Activated CD4-positive, alpha-beta T cell treated with anti-CD3 and anti-CD28 coated beads, Interleukin-2, amount 10 ng/mL, durations not matched to agents 24 days and 14 days (primary cell): ENCODE data around the gene DCPS. TPM values are rescaled to one million over a fixed set of nuclear protein-coding genes. Genes with fewer than 3 reads are reported as not detected.
"Not testable (repeated sequence)": the region's sequence is repeated elsewhere in the genome, so short reads cannot be mapped to it uniquely, and the experiment has no call there.

Experiments
- DNase-seq: peaks from one replicate; pipeline ENCODE4 v3.0.0; 2022
- H3K27ac Mint-ChIP-seq: one replicate; pipeline ENCODE4 v1.8.0; 2022; ENCODE audit warnings: mild to moderate bottlenecking, mixed read lengths
- H3K27me3 Mint-ChIP-seq: one replicate; pipeline ENCODE4 v1.8.0; 2022; ENCODE audit warnings: mixed read lengths
- H3K36me3 Mint-ChIP-seq: one replicate; pipeline ENCODE4 v1.8.0; 2022; ENCODE audit warnings: low read depth, mild to moderate bottlenecking, mixed read lengths
- H3K4me1 Mint-ChIP-seq: one replicate; pipeline ENCODE4 v1.8.0; 2021; ENCODE audit warnings: mixed read lengths
- H3K4me3 Mint-ChIP-seq: one replicate; pipeline ENCODE4 v1.8.0; 2022; ENCODE audit warnings: mild to moderate bottlenecking, moderate library complexity, mixed read lengths
- H3K9me3 Mint-ChIP-seq: one replicate; pipeline ENCODE4 v1.8.0; 2021; ENCODE audit warnings: mixed read lengths
- intact Hi-C: fragments of 100-400 bp; cut with micrococcal nuclease; formaldehyde crosslinking; loops from one replicate; pipeline ENCODE4 v1.15.1; 2023
- total RNA-seq: library from RNA; stranded (reverse); gene quantifications from 2 replicates; pipeline ENCODE4 v1.2.3, GENCODE V29; 2022

The DCPS gene
- total RNA-seq, 1 donor from 2014 or later = 36.0 TPM

DNA sequence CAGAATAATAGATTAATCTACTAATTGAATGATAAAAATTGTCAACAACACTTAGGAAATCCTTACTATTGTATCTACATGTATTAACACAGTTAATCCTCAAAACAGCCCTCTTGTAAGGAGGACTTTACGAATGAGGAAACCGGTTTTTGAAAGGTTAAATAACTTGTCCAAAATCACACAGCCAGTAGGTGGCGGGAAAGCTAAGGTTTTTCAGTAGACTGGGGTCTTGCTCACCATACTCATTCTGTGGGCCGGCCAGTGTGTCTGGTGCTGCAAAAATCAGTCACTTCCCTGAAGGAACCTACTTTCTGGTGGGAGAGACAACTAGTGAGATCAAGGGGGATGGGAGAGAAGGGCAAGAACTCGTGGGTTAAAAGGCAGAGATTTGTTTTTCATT, 3.8 kb downstream of the DCPS start:
- peak; percentile 66 for DNase-seq
- Mint-ChIP-seq H3K9me3 (no peaks in the 10 kb centered on the region), H3K4me3 (no peak overlapping the region), H3K36me3 (peaks cover 29% of the 10 kb centered on the region), H3K4me1 (peaks cover 19% of the 10 kb centered on the region), H3K27ac (no peak overlapping the region), H3K27me3 (no peaks in the 10 kb centered on the region)
- intact Hi-C loops = no loop called here

- DNase-seq = no peak
- Mint-ChIP-seq H3K4me1 (peaks cover 19% of the 10 kb centered on the region), H3K27ac (no peak overlapping the region), H3K4me3 (no peak overlapping the region), H3K36me3 (peaks cover 28% of the 10 kb centered on the region), H3K9me3 (no peaks in the 10 kb centered on the region), H3K27me3 (no peaks in the 10 kb centered on the region)
- intact Hi-C loops = no loop called here
These were observed 4.4 kb downstream of the DCPS start for GRCh38 chr11:126308271-126308671.

- peaks cover 30% of the 10 kb centered on the region for H3K36me3 Mint-ChIP-seq
- H3K9me3 Mint-ChIP-seq, H3K4me3 Mint-ChIP-seq, intact Hi-C loops, DNase-seq, H3K27ac Mint-ChIP-seq, H3K27me3 Mint-ChIP-seq: not testable (repeated sequence)
- peaks cover 19% of the 10 kb centered on the region for H3K4me1 Mint-ChIP-seq
These were observed 4.9 kb downstream of the DCPS start for GRCh38 chr11:126308771-126309170.

DNA sequence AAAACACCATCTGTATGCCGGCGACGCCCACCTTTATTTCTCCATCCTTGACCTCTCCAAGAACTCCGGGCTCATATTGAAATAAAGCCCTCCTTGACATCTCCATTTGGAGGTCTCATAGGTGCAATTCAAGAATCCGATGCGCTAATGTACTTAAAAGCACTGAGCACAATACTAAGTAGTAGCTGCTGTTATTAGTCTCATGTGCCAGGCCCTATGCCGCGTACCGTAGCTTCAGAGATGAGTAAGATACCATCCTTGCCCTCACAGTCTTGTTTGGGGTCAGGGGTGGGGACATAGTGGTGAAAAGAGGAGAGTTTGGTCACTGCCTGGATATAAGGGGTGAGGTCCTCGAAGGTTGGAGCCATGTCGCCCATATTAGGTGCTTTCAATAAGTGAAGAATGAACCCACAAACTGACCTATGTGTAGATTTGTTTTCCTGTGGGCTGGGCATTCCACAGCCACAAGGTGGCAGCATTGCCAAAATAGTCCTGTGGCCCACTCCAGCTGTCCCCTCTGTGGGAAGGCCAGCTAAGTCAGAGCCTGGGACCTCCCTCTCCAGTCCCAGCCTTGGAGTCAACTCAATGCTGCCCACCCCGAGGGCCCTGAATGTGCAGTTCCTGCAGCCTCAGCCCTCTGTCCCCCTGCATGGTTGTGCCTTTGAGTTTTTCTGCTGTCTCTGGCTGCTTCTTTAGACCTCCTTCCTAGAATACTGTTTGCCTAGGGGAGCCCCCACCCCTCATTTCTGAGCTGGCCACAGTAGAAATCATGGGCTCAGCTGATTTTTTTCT, 6.5 kb downstream of the DCPS start:
- Mint-ChIP-seq H3K36me3 (peaks cover 37% of the 10 kb centered on the region), H3K9me3 (no peaks in the 10 kb centered on the region), H3K4me3 (no peak overlapping the region), H3K27me3 (no peaks in the 10 kb centered on the region), H3K27ac (no peak overlapping the region), H3K4me1 (peaks cover 16% of the 10 kb centered on the region)
- intact Hi-C loops = loop anchor here (2.0 to 10.0 kb wide), 2 partner anchors 170 to 664 kb away; no protein-coding TSS in a partner anchor
- peak; percentile 89 for DNase-seq

- Mint-ChIP-seq H3K27ac (no peak overlapping the region), H3K4me3 (no peak overlapping the region), H3K4me1 (peaks cover 13% of the 10 kb centered on the region), H3K27me3 (no peaks in the 10 kb centered on the region), H3K36me3 (peaks cover 36% of the 10 kb centered on the region), H3K9me3 (no peaks in the 10 kb centered on the region)
- DNase-seq = no peak
- intact Hi-C loops = loop anchor here (2.0 to 10.0 kb wide), 2 partner anchors 170 to 664 kb away; no protein-coding TSS in a partner anchor
These were observed 7.1 kb downstream of the DCPS start for GRCh38 chr11:126310992-126311310.

DNA sequence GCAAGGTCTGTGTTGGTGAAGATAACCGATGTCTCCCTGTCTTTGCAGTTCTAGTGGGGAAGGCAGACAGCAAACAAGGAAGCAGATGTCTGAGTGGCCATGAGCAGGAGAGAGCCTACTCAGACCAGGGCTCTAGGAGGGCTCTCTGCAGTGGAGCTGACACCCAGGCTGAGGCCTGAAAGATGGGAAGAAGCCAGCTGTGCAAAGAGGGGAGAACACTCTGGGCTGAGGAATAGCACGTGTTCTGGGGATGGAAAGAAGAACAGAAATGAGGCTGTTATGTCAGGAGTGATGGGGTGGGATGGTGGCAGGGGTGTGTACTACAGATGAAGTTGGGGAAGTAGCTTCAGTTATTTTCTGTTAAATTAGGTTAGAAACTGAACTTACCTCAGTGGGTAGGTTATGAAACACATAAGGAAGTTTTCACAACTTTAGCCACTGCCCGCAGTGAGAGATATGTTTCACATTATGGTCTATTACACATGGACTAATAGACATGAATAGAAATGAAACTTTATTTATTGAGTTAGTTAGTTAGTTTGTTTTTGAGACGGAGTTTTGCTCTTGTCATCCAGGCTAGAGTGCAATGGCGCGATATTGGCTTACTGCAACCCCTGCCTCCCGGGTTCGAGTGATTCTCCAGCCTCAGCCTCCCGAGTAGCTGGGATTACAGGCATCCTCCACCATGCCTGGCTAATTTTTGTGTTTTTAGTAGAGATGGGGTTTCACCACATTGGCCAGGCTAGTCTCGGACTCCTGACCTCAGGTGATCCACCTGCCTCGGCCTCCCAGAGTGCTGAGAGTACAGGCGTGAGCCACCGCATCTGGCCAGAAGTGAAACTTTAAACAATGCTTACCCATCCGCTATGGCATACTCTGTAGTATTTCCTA, 7.8 kb downstream of the DCPS start:
- Mint-ChIP-seq H3K4me1 (peaks cover 16% of the 10 kb centered on the region), H3K4me3 (no peak overlapping the region), H3K36me3 (peaks cover 41% of the 10 kb centered on the region), H3K27ac (no peak overlapping the region), H3K27me3 (no peaks in the 10 kb centered on the region), H3K9me3 (no peaks in the 10 kb centered on the region)
- DNase-seq = no peak
- intact Hi-C loops = loop anchor here (2.0 to 10.0 kb wide), 2 partner anchors 169 to 663 kb away; no protein-coding TSS in a partner anchor

DNA sequence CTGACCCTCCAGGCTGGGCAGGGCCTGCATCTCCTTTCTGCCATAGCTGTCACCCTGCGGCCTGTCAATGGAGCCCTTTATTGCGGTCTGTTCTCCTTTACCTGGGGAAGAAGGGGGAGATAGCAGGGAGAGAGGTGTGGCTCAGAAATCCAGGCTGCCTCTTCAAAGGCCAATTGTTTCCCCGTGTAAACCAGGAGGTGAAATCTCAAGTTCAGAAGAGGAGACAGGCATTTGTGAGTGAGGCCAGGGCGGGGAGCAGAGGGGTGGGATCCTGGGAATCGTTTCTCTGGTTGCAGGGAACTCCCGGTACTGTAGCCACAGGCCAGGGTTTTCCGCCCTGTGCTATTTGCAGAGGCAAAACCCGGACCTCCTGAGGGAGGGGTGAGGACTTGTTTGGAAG, 9.1 kb downstream of the DCPS start:
- DNase-seq = no peak
- Mint-ChIP-seq H3K27ac (no peak overlapping the region), H3K9me3 (no peaks in the 10 kb centered on the region), H3K4me1 (peaks cover 19% of the 10 kb centered on the region), H3K27me3 (no peaks in the 10 kb centered on the region), H3K36me3 (peaks cover 40% of the 10 kb centered on the region), H3K4me3 (no peak overlapping the region)
- intact Hi-C loops = loop anchor here (10.0 kb wide), 1 partner anchor 662 kb away; no protein-coding TSS in a partner anchor

- no peak overlapping the region for H3K27ac Mint-ChIP-seq
- H3K36me3 Mint-ChIP-seq = peaks cover 38% of the 10 kb centered on the region
- no peak for DNase-seq
- H3K9me3 Mint-ChIP-seq = no peaks in the 10 kb centered on the region
- no peaks in the 10 kb centered on the region for H3K27me3 Mint-ChIP-seq
- peaks cover 28% of the 10 kb centered on the region for H3K4me1 Mint-ChIP-seq
- no peak overlapping the region for H3K4me3 Mint-ChIP-seq
- intact Hi-C loops = loop anchor here (10.0 kb wide), 1 partner anchor 661 kb away; no protein-coding TSS in a partner anchor
These were observed 10.0 kb downstream of the DCPS start for GRCh38 chr11:126313826-126314225.

DNA sequence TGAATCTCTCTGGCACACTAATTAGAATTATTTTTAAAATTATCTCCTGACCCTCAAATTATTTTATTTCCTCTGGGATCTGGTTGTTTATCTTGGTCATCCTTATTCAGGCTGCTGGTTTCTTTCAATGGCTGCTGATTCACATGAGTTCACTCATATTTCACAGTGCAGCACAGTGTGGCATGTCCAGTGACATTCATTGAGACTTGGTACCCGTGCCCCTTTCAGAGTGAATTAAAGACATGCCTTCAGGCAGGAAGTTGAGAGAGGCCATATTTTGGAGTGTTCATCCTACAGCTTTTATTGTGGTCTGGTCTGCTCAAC, 13.5 kb downstream of the DCPS start:
- peak overlapping the region; percentile 56 for H3K4me3 Mint-ChIP-seq
- H3K9me3 Mint-ChIP-seq = no peaks in the 10 kb centered on the region
- intact Hi-C loops = loop anchor here (5.0 to 10.0 kb wide), 3 partner anchors 35 to 657 kb away; no protein-coding TSS in a partner anchor
- H3K36me3 Mint-ChIP-seq = peaks cover 38% of the 10 kb centered on the region
- H3K4me1 Mint-ChIP-seq = peaks cover 37% of the 10 kb centered on the region
- no peaks in the 10 kb centered on the region for H3K27me3 Mint-ChIP-seq
- peak overlapping the region; percentile 80 for H3K27ac Mint-ChIP-seq
- DNase-seq = no peak

GRCh38 chr11:126317756-126318573, 14.1 kb downstream of the DCPS start:
- intact Hi-C loops = loop anchor here (5.0 to 10.0 kb wide), 3 partner anchors 34 to 657 kb away; no protein-coding TSS in a partner anchor
- no peaks in the 10 kb centered on the region for H3K9me3 Mint-ChIP-seq
- H3K4me1 Mint-ChIP-seq = peaks cover 37% of the 10 kb centered on the region
- H3K27ac Mint-ChIP-seq = peak overlapping the region; percentile 80
- H3K36me3 Mint-ChIP-seq = peaks cover 38% of the 10 kb centered on the region
- no peaks in the 10 kb centered on the region for H3K27me3 Mint-ChIP-seq
- peak overlapping the region; percentile 56 for H3K4me3 Mint-ChIP-seq
- peak; percentile 72 for DNase-seq

DNA sequence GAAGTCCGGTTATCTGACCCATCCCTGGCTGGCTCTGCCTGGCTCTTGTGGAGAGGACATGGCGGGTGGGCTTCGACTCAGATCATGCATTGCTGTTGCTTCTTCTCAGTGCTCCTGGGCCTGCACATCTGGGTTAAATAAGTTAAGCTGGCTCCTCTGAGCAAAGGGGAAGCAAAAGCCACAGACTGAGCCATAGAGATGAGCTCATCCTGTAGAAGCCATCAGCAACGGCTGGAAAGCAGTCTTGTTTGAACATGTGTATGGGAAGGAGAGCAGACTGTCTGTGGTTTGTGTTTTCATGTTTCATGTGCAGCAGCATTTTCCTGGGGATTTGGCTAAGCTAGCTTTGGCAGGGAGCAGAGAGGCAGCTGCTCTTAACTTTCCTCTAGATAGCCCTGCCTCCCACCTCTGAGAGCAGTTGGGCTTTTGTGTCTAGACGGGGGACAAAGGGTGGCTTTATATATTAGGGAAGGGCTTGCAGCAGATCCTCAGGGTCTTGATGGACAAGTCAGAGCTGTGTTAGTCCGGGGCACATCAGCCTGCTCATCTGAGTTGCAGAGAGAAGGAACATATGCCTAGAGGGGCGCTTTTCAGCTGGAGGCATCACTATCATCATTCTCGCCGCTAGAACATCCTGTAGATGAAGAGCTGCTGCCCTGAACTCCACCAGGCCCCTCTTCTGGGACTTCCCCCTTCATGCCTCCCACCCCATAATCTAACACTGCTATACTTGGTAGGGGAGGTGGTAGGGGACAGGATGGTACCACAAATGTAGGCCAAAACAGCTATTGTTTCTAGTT, 14.9 kb downstream of the DCPS start:
- Mint-ChIP-seq H3K4me1 (peaks cover 37% of the 10 kb centered on the region), H3K27ac (peak overlapping the region; percentile 80), H3K9me3 (no peaks in the 10 kb centered on the region), H3K27me3 (no peaks in the 10 kb centered on the region), H3K4me3 (peak overlapping the region; percentile 56), H3K36me3 (peaks cover 35% of the 10 kb centered on the region)
- intact Hi-C loops = loop anchor here (5.0 to 10.0 kb wide), 3 partner anchors 34 to 656 kb away; no protein-coding TSS in a partner anchor
- peak; percentile 80 for DNase-seq

DNA sequence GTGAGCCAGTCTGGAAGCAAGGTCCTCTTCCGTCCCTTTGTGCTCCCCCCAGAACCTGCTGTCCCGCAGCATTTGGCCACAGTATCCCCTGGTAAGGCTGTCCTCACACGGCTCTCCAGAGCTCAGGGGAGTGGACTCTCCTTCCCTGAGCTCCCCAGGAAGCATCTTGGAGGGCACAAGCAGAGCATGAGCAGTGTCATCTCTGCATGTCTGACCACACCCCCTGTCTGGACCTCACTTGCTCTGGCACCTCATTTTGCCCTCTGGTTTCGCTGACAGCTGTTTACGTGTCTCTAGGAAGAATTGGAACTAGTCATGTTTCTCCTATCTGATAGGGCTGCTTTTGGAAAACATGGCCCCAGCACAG, 15.5 kb downstream of the DCPS start:
- no peaks in the 10 kb centered on the region for H3K27me3 Mint-ChIP-seq
- H3K4me1 Mint-ChIP-seq = peaks cover 35% of the 10 kb centered on the region
- intact Hi-C loops = loop anchor here (5.0 to 10.0 kb wide), 3 partner anchors 33 to 655 kb away; no protein-coding TSS in a partner anchor
- no peaks in the 10 kb centered on the region for H3K9me3 Mint-ChIP-seq
- no peak for DNase-seq
- H3K4me3 Mint-ChIP-seq = no peak overlapping the region
- peak overlapping the region; percentile 9 for H3K27ac Mint-ChIP-seq
- peaks cover 30% of the 10 kb centered on the region for H3K36me3 Mint-ChIP-seq

- no peaks in the 10 kb centered on the region for H3K27me3 Mint-ChIP-seq
- peaks cover 20% of the 10 kb centered on the region for H3K4me1 Mint-ChIP-seq
- intact Hi-C loops = no loop called here
- H3K9me3 Mint-ChIP-seq = no peaks in the 10 kb centered on the region
- no peak overlapping the region for H3K27ac Mint-ChIP-seq
- H3K4me3 Mint-ChIP-seq = no peak overlapping the region
- H3K36me3 Mint-ChIP-seq = peaks cover 10% of the 10 kb centered on the region
- DNase-seq = no peak
These were observed 19.1 kb downstream of the DCPS start for GRCh38 chr11:126322996-126323395.
